ENCODE data around the gene RELCH.

Gene RELCH

DNA sequence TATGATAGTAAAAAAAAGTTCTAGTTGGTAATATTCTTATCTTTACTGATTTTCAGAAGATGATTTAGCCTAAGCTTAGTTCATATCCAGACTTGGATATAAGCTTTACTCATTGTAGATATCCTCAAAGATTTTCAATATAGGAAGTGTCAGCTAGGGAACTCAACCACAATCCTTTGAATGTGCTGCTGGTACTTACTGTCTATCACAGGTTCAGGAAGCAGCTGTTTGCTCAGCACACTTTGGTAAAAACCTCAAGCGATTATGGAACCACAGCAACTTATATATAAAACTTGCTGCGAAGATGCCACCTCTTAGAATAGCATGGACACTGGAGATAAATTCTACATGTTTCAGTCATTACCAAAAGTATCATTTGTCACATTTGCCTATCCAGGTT is 77.9 kb downstream of the RELCH start:
- DNase-seq, result no peak

DNA sequence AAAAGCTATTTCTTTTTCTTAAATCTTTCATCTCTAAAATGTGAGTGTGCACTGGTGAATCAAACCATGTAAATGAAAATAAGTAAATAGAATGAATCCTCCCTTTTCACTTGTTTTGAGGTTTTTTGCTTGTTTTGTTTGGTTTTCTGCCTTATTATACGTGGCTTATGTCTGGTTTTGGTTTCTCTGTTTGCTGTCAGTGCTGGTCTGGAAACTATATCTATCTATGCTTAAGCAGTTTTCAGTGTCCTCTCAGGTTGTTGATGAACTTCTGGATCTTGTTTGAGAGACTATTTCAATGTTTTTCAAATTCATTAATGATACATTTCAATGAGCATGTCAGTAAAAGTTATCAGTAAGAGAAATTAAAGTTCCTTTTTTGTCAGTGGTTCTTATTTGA is 90.0 kb downstream of the RELCH start:
- no peak for DNase-seq

DNA sequence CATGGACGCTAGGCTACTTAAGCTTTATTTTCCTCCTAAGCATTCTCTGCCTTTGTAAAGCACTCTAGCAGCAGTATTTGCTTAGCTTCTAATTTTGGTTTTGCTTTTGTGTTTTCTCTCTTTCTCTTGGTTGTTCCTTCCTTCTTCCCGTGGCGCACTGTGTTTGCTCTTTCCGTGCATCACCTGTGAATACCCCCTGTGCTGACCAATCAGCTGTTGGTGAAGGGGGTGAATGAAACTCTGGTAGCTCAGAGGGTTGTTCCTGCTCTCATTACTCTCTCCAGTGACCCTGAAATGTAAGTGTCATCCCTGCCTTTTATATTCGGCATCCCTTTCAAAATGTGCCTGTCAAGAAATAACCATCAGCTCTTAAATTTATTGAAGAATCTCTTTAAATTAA is 92.5 kb downstream of the RELCH start:
- DNase-seq, result no peak

DNA sequence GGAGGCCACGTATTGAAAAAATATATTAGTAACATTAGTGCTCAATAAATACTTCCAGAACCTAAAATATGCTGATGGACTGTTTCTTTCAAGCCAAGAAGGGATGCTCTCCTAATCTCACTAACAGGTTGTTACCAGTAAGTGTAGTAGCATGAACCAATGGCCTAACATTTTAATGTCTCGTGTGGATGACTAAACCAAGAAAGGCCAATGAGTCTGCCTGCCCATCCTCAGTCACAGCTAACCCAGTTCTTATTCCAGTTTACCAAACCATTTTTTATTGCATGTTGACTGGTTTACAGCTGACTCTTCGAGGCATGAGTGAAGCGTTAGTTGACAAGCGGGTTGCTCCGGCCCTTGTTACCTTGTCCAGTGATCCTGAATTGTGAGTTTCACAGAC is 93.0 kb downstream of the RELCH start:
- no peak for DNase-seq

DNA sequence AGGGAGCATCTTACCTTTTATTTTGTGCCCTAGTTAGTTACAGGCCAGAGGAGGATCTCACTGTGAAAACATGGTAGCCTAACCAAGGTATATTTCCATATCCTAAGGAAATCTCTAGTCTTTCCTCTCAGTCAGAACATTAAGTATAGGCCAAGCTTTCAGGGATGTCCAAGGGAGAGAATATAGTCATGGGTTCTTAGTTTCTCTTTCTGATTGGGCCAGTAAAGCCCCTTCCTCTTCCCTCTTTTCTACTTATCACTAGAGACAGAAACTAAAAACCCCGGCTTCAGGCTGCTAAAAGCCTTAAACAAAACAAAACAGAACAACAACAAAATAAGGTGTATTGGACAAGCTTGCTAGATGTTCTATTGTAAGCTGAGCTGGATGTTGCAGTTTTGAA is 93.7 kb downstream of the RELCH start:
- DNase-seq, result no peak

DNA sequence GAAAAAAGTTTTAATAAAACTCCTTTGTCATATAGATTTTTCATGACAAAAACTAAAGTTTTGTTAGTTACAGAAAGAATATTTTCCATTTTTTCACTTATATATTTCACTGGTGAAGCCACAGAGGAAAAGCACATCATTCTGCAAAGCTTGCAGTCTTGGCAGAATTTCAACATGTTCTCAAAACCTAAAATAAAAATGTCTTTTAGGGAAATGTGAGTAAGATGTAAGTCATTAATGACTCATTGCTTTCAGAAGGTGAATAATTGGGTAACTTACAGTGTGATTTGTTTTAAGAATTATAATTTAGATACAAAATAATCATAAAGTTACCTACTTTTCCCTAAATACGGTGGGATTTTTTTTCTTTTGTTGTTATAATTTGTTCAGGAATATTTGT is 94.6 kb downstream of the RELCH start:
- no peak for DNase-seq

DNA sequence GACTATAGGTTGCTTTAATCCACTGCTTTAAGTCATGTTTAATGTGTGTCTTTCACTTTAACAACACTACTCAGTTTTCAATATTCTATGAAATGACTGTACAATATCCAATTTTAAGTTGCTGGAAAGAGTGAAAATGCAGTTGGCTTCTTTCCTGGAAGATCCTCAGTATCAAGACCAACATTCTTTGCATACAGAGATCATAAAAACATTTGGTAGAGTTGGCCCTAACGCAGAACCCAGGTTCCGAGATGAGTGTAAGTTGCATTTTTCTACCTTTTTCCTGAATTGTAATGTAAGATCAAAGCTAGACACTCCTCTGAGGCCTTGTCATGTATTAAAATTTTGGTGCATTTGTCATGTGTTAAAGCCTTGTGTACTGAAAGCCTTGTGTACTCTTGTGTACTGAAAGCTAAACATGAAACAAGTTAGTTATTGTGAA is 95.2 kb downstream of the RELCH start:
- DNase-seq, result no peak

DNA sequence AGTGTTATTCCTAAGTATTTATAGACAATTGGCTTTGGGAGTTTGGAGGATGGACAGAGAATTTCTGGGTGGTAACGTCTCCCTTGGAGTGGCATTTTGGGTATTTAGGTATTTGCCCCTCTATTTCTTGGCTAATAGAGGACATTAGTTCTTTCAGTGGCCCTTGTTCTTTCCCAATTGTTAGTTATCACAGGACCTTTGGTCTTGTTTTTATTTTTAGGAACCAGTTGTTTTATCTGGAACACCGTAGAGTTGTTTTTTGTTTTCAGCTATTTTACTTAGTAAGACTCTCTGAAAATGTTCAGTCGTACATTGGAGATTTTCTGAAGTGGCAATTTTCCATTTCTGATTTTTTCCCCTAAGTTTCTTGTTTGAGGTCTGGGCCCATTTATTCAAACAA is 97.6 kb downstream of the RELCH start:
- DNase-seq, result no peak

DNA sequence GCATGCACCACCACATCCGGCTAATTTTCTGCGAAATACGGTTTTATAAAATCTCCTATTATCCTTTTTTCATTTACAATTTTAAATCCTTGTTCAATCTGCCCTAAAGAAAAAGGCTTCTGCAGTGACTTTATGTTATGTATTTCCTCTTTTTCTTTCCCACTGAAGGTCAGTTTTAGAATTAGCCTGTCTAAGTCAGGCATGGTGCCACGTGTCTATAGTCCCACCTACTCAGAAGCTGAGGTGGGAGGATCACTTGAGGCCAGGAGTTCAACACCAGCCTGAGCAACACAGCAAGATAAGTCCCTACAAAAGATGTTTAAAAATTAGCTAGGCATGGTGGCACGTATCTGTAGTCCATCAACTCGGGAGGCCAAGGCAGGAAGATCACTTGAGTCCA is 98.2 kb downstream of the RELCH start:
- no peak for DNase-seq

DNA sequence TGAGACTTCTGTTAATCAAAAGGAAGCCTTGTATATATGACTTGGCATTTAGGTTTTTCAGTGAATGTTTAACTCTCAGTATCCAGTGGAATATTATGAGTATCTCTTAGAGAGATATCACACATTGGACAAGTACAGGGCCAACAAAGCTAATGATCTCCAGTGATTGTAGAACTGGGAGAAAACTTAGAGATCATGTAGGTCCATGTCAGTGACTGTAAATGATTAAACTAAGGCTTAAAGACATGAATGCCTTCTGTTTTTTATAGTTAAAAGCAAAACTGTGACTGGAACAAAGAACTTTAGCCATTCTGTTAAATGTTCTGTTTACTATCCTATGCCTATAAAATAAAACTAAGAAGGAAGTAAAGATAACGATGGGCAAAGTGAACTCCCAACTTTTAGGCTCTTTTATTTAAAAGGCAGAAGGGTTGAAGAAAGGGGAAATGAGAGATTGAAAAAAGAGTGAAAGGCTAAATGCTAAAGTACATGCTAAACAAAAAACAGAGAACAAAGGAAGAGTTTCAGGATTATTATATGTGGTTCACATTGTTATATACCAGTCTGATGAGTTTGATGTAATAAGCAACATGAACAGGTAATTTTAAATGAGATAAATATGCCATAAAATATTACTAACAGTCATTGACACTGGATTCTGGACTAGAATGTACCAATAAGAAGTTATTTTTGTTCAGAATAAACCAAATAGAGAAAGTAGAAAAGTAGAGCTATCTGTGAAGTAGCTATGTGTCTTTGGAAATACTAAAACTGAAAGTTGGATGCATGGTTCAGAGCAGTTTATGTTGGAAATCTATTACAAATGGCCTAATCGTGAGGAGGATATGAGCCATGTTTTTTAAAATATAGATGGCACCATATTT is 101.0 kb downstream of the RELCH start:
- no peak for DNase-seq

DNA sequence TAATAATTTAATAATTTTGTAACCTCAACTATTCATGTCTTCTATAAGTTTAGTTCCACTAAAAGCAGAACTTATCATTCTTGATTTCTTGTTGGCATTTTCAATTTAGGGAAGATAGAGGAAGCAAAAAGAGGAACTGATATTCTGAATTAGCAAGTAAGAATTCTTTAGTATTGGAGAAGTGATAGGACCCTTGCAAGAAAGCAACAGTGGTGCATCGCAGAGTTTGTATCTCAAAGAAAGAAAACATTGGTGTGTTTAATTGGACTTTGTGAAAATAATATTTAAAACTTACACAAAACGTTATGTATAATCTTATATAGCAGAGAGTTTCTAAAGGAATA is 101.6 kb downstream of the RELCH start:
- no peak for DNase-seq

DNA sequence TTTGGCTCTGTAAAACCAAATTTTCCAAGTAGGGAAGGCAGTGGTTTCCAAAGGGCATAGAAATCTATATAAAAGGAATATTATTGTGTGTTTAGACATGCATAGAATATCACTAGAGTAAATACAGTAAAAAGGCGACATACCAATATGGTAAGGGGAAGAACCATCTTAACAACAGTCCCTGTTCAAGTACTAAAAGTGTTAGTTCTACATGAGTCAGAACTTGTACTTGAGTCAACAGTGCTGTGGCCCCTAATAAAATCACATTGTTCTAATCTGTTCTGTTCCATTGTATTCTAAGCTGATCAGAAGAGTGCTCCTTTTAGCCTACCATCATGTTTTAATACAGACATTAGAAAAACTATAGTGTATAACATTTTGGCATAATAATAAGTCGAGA is 102.0 kb downstream of the RELCH start:
- DNase-seq, result no peak

DNA sequence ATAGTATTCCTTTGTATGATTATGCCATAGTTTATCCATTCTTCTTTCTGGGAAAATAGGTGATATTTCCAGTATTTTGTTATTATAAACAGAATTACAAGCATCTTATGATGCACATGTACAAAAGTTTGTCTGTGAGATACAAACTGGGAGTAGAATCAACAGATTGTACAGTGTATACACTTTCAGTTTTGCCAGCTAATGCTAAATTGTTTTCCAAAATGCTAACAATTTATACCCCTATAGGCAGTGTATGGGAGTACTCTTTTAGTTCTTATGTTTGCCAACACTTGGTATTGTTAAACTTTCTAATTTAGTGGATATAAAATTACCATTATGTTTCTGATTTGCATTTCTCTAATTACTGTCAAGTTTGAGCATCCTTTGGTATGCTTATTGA is 107.0 kb downstream of the RELCH start:
- DNase-seq, result no peak

DNA sequence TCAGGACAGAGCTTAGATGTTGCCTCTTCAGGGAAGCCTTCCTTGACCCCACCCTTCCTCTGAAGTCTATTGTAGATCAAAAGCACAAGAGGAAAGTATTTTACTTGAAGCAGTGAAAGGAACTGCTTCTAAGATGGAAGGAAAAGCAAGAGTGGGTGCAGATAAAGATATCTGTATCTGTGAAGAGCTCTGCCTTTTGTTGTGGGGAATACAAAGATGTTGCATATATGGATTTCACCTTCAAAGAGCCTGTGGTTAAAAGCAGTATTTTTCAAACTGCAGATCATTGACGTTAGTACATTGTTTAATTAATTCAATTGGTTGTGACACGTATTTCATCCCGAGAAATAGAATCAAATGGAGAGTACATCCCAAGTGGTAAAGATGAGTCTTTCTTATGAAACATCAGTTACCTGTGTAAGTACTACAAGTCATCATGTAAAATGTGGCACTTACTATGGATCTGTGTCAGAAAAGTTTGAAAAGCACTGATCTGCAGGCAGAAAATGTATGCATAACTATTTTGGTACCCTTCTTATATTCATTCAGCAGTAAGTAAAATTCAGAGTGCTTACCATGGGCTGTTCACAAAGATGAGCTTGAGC is 113.4 kb downstream of the RELCH start:
- no peak for DNase-seq

DNA sequence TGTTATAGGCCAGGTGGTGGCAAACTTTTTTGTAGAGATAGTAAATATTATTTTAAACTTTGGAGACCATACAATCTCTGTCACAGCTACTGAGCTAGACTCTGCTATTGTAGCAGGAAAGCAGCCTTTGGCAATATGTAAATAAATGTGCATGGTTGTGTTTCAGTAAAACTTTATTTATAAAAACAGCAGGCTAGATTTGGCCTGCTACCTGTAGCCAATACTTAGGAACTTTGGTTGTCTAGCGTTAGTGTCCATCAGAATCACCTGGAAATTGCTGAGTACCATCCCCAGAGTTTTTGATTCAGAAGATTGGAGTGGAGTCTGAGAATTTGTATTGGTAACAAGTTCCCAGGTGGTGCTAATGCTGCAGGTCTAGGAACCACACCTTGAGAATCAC is 114.3 kb downstream of the RELCH start:
- DNase-seq, result no peak

DNA sequence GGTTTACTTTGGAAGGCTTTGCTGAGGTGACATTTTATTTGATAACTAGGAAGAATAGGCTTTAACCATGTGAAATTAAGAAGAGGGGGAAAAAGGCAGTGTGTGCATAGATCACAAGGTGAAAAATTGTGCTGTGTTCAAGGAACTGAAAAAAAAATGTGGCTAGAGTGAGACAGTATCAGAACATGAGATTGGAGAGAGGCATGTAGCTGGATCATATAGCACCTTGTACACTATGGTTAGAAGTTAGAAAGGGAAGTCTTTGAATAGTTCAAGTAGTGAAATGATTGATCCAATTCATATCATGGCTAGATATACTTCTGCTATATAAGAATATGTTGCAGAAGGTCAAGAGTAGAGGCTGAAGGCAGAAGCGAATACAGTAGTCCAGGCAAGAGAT is 125.8 kb downstream of the RELCH start:
- no peak for DNase-seq

DNA sequence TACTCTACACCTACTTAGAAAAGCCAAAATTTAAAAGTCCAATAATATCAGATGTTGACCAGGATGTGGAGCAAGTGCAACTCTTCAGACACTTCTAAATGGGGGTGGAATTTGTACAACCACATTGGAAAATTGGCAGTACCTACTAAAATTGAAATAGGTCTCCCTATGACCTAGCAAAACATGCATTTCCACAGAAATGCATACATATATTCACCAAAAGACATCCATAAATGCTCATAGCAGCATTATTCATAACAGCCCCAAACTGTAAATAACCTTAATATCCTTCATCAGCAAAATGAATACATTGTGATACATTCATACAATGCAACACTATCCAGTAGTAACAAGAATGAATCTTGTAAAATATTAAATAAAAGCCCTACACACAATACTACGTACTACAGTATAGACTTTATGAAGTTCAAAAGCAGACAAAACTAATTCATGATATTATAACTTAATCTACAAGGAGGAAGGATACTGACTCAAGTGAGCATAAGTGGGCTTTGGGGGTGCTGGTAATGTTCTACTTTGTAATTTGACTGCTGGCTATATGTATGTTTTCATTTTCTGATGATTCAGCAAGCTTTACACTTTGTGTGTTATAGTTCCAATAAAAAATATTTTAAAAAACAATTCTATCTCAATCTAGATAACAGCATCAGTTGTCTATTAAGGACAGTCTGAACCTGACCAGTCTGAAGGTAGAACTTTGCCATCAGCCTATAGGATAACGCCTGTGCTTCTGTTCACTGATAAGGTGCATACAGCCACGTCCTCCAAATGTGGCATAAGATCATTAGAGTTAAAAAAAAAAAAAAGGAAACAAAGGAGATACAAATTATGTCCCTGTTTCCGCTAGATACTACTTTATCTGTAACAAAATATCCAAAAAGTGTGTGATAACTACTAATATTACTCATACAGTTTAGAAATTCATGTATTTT is 131.4 kb downstream of the RELCH start:
- no peak for DNase-seq

DNA sequence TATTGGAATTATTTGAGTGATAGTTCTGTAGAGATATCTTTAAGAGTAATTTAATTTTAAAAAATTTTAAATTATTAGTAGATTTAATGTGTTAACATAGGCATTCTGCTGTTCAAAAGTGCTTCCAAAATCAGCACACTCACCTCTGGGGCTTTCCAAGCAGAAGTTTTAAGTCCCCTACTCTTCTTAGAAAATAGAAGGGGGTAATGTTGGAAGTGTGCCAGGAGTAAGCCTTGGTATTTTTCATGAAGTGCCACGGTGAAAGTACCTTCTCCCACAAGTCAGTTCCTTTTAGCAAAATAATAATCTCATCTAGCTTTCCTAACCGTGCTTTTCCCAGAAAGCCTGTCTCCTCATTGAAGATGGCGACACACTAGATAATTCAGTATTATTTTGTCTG is 134.1 kb downstream of the RELCH start:
- no peak for DNase-seq

DNA sequence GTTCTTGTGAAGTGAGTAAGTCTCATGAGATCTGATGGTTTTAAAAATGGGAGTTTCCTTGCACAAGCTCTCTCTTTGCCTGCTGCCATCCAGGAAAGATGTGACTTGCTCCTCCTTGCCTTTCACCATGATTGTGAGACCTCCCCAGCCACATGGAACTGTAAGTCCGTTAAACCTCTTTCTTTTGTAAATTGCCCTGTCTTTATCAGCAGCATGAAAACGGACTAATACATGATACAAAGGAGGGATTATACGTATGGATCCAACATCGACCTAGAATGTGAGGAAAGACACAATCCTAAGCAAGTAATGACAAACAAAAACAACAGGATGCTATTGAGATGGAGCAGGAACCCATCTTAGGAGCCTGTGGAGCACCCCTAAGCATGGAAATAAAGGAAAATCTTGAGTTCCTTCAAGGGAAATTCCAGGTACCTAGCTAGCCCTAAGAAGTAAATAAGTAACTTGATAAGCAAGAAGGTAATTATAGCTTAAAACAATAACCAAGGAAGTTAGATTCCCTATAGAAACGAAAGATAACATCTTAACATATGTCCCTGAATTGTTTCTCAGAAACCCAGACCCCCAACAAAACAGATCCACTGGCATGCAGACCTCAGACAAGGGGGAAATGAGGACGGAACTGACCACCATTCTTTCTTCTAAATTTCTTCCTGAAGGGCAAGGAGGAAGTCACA is 136.6 kb downstream of the RELCH start:
- DNase-seq, result no peak

DNA sequence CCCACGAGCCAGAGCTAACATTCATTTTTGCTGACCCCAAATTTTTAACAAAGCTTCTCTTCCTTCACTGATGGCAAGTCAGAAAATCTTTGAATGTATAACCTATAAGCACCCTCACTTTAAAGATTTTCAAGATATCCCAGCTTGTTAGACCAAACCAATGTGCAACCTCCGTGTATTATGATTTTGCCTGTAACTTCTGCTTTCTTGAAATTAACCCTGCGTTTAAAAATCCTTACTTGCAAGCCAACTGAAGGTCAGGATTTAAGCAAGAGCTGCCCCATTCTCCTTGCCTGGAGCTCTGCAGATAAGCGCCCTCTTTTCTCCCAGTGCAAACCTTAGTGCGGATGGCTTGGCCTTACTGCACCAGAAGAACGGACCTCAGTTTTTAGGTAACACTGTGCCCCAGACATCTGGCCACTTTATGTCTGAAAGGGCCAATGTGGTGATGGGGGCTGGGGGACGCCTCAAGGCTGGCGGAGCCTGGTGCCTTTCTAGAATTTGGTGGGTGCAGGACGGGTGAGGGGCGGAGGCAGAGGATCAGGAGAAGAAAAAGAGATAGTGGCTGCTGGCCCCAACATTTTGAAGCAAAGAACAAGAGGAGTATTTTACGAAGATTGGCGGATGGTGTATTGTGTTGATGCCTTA is 137.2 kb downstream of the RELCH start:
- no peak for DNase-seq

DNA sequence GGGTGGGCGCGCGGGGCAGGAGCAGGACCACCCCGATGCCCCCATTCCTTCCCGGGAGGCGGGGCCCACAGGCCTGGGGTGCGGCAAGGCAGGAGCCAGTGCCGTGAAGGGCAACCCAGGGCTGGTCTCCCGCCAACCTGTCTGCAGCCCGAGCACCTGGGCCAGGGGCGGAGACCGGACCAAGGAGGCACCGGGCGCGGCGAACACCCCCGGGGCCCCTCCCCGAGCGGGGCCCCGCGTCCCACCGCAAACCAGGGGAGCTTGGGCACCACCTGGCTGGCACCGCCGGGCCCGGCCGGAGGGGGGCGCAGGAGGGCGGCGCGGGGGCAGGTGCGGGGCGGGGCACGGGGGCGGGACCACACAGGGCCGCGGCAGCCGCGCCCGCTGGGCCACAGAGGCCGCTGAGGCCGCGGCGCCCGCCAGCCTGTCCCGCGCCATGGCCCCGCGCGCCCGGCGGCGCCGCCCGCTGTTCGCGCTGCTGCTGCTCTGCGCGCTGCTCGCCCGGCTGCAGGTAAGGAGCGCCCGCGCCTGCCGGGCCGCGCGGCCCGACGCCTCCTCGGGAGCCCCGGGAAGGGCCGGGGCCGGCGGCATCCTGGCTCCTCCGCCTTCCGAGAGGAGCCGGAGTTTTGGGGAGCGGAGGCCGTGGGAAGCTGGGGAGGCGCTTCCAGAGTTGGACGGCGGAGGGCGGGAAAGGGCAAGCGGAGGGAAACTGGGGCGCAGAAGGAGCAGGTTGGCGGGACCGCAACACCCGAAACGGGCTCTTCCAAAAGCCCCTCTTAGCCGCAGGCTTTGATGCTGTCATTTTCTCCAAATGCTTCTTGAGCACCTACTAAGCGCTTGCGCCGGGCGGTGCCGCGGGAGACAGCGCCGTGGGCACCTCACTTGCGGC is 138.1 kb downstream of the RELCH start, which contains the start of gene TNFRSF11A:
Gene TNFRSF11A (plus strand): TSS at position 394 of the 889 bp plus-strand sequence. CDS start 43 bp downstream, at position 437.
- peak; percentile 61 to 70 for DNase-seq

Measured in stimulated activated CD4-positive, alpha-beta T cell treated with anti-CD3 and anti-CD28 coated beads, Interleukin-2, amount 100 ng/mL, for 48 hours (primary cell).